Measurements from ENCODE around the gene APOOL.

The APOOL gene

GRCh38 chrX:85026170-85026569 is 22.5 kb downstream of the APOOL start:
- no peaks in the 10 kb centered on the region for H3K4me1 ChIP-seq (ENCODE audit: control extremely low read depth in 1 of 4, control insufficient read depth in 4 of 4, insufficient read depth in 4 of 4, low read length in 3 of 4)
- no peaks in the 10 kb centered on the region for H3K27me3 ChIP-seq (replicated peaks in 2 of 5; ENCODE audit: control insufficient read depth in 4 of 5, insufficient read depth in 5 of 5, low read length in 4 of 5)
- peaks cover 0 to 2% (median 0%) of the 10 kb centered on the region in 4 experiments for H3K36me3 ChIP-seq (ENCODE audit: control insufficient read depth in 4 of 4, insufficient read depth in 4 of 4, low read length in 3 of 4)
- peaks cover 0 to 5% (median 0%) of the 10 kb centered on the region in 5 experiments for H3K9me3 ChIP-seq (ENCODE audit: control extremely low read depth in 1 of 5, control insufficient read depth in 4 of 5, insufficient read depth in 2 of 5, low read depth in 1 of 5, low read length in 4 of 5)
- no peak overlapping the region for H3K4me3 ChIP-seq (ENCODE audit: control insufficient read depth in 1 of 7, extremely low read depth in 1 of 7, insufficient read depth in 4 of 7, low read depth in 2 of 7, low read length in 6 of 7)
- CTCF ChIA-PET: interaction anchor here (0.9 kb wide), 1 partner anchor 23 kb away, joined by 3 read pairs; no protein-coding TSS in a partner anchor
- DNase-seq: no peak
- H3K27ac ChIP-seq (ENCODE audit: insufficient read depth in 1 of 2, low read depth in 1 of 2, low read length in 2 of 2, poor library complexity in 1 of 2, severe bottlenecking in 2 of 2): no peak overlapping the region
- POLR2A ChIA-PET: no interaction called here

- no peak for DNase-seq
- POLR2A ChIA-PET: no interaction called here
- no peaks in the 10 kb centered on the region for H3K27me3 ChIP-seq (replicated peaks in 2 of 5; ENCODE audit: control insufficient read depth in 4 of 5, insufficient read depth in 5 of 5, low read length in 4 of 5)
- no peak overlapping the region for H3K27ac ChIP-seq (ENCODE audit: insufficient read depth in 1 of 2, low read depth in 1 of 2, low read length in 2 of 2, poor library complexity in 1 of 2, severe bottlenecking in 2 of 2)
- H3K4me3 ChIP-seq (ENCODE audit: control insufficient read depth in 1 of 7, extremely low read depth in 1 of 7, insufficient read depth in 4 of 7, low read depth in 2 of 7, low read length in 6 of 7): no peak overlapping the region
- CTCF ChIA-PET: no interaction called here
- no peaks in the 10 kb centered on the region for H3K4me1 ChIP-seq (ENCODE audit: control extremely low read depth in 1 of 4, control insufficient read depth in 4 of 4, insufficient read depth in 4 of 4, low read length in 3 of 4)
- H3K36me3 ChIP-seq (ENCODE audit: control insufficient read depth in 4 of 4, insufficient read depth in 4 of 4, low read length in 3 of 4): peaks cover 0 to 2% (median 0%) of the 10 kb centered on the region in 4 experiments
- peaks cover 0 to 4% (median 0%) of the 10 kb centered on the region in 5 experiments for H3K9me3 ChIP-seq (ENCODE audit: control extremely low read depth in 1 of 5, control insufficient read depth in 4 of 5, insufficient read depth in 2 of 5, low read depth in 1 of 5, low read length in 4 of 5)
Observed at GRCh38 chrX:85029043-85029442, 25.4 kb downstream of the APOOL start.

GRCh38 chrX:85031505-85031904 is 27.8 kb downstream of the APOOL start:
- Histone ChIP-seq H3K36me3 (ENCODE audit: control insufficient read depth in 4 of 4, insufficient read depth in 4 of 4, low read length in 3 of 4) (peaks cover 0 to 1% (median 0%) of the 10 kb centered on the region in 4 experiments), H3K27me3 (replicated peaks in 2 of 5; ENCODE audit: control insufficient read depth in 4 of 5, insufficient read depth in 5 of 5, low read length in 4 of 5) (no peaks in the 10 kb centered on the region), H3K4me3 (ENCODE audit: control insufficient read depth in 1 of 7, extremely low read depth in 1 of 7, insufficient read depth in 4 of 7, low read depth in 2 of 7, low read length in 6 of 7) (no peak overlapping the region), H3K27ac (ENCODE audit: insufficient read depth in 1 of 2, low read depth in 1 of 2, low read length in 2 of 2, poor library complexity in 1 of 2, severe bottlenecking in 2 of 2) (no peak overlapping the region), H3K9me3 (ENCODE audit: control extremely low read depth in 1 of 5, control insufficient read depth in 4 of 5, insufficient read depth in 2 of 5, low read depth in 1 of 5, low read length in 4 of 5) (peaks cover 0 to 2% (median 1%) of the 10 kb centered on the region in 5 experiments), H3K4me1 (ENCODE audit: control extremely low read depth in 1 of 4, control insufficient read depth in 4 of 4, insufficient read depth in 4 of 4, low read length in 3 of 4) (no peaks in the 10 kb centered on the region)
- POLR2A ChIA-PET: no interaction called here
- 88% methylated on average over 1 of the region's 2 CpGs for WGBS (ENCODE audit: insufficient coverage)
- CTCF ChIA-PET: no interaction called here
- DNase-seq: no peak

- no peaks in the 10 kb centered on the region for H3K27me3 ChIP-seq (replicated peaks in 2 of 5; ENCODE audit: control insufficient read depth in 4 of 5, insufficient read depth in 5 of 5, low read length in 4 of 5)
- CTCF ChIA-PET: no interaction called here
- no peak overlapping the region for H3K27ac ChIP-seq (ENCODE audit: insufficient read depth in 1 of 2, low read depth in 1 of 2, low read length in 2 of 2, poor library complexity in 1 of 2, severe bottlenecking in 2 of 2)
- H3K4me3 ChIP-seq (ENCODE audit: control insufficient read depth in 1 of 7, extremely low read depth in 1 of 7, insufficient read depth in 4 of 7, low read depth in 2 of 7, low read length in 6 of 7): no peak overlapping the region
- POLR2A ChIA-PET: no interaction called here
- DNase-seq: no peak
- no peaks in the 10 kb centered on the region for H3K4me1 ChIP-seq (ENCODE audit: control extremely low read depth in 1 of 4, control insufficient read depth in 4 of 4, insufficient read depth in 4 of 4, low read length in 3 of 4)
- 38% methylated on average over 1 of the region's 3 CpGs for WGBS (ENCODE audit: insufficient coverage)
- H3K36me3 ChIP-seq (ENCODE audit: control insufficient read depth in 4 of 4, insufficient read depth in 4 of 4, low read length in 3 of 4): no peaks in the 10 kb centered on the region
- peaks cover 0 to 8% (median 0%) of the 10 kb centered on the region in 5 experiments for H3K9me3 ChIP-seq (ENCODE audit: control extremely low read depth in 1 of 5, control insufficient read depth in 4 of 5, insufficient read depth in 2 of 5, low read depth in 1 of 5, low read length in 4 of 5)
Observed at GRCh38 chrX:85037114-85037513, 33.4 kb downstream of the APOOL start.

DNA sequence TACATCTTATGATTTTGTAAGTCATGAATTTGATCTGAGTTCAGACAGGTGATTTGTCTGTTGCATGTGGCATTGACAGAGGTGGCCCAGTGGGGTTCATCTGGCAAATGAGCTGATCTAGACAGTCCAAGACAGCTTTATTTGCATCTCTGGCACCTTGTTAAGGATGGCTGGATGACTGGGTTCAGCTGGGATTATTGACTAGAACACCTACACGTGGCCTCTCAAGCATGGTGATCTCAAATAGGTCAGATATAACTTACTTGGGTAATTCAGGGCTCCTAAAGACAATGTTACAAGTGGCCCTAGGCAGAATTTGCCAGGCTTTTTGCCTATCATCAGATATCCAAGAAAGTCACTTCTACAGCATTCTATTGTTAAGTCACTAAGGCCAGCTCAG is 48.0 kb downstream of the APOOL start:
- Histone ChIP-seq H3K4me1 (ENCODE audit: control extremely low read depth in 1 of 4, control insufficient read depth in 4 of 4, insufficient read depth in 4 of 4, low read length in 3 of 4) (no peaks in the 10 kb centered on the region), H3K36me3 (ENCODE audit: control insufficient read depth in 4 of 4, insufficient read depth in 4 of 4, low read length in 3 of 4) (no peaks in the 10 kb centered on the region), H3K27ac (ENCODE audit: insufficient read depth in 1 of 2, low read depth in 1 of 2, low read length in 2 of 2, poor library complexity in 1 of 2, severe bottlenecking in 2 of 2) (no peak overlapping the region), H3K27me3 (replicated peaks in 2 of 5; ENCODE audit: control insufficient read depth in 4 of 5, insufficient read depth in 5 of 5, low read length in 4 of 5) (no peaks in the 10 kb centered on the region), H3K4me3 (ENCODE audit: control insufficient read depth in 1 of 7, extremely low read depth in 1 of 7, insufficient read depth in 4 of 7, low read depth in 2 of 7, low read length in 6 of 7) (no peak overlapping the region), H3K9me3 (ENCODE audit: control extremely low read depth in 1 of 5, control insufficient read depth in 4 of 5, insufficient read depth in 2 of 5, low read depth in 1 of 5, low read length in 4 of 5) (no peaks in the 10 kb centered on the region)
- ChIA-PET CTCF (no interaction called here), POLR2A (no interaction called here)
- 40% methylated on average over 1 of the region's 1 CpG for whole genome bisulfite sequencing (ENCODE audit: insufficient coverage)
- no peak for DNase-seq

DNA sequence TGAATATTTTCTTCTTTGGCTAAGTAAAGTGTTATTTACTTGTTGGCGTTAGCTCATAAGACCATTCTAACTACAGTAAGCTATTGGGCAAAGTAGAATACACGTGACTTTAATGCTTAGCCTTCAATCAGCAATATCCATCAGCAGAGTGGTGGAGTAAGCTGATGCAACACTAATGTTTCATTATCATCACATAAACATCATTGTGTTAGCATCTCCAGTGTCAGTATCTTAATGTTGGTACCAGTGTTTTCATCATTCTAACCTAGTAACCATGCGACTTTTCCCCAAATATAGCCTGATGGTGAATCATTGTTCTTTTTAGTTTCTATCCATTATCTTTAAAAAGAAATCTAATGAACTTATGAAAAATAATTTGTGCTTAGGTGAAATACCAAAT is 48.5 kb downstream of the APOOL start:
- H3K4me3 ChIP-seq (ENCODE audit: control insufficient read depth in 1 of 7, extremely low read depth in 1 of 7, insufficient read depth in 4 of 7, low read depth in 2 of 7, low read length in 6 of 7): no peak overlapping the region
- no peak for DNase-seq
- H3K27ac ChIP-seq (ENCODE audit: insufficient read depth in 1 of 2, low read depth in 1 of 2, low read length in 2 of 2, poor library complexity in 1 of 2, severe bottlenecking in 2 of 2): no peak overlapping the region
- no peaks in the 10 kb centered on the region for H3K4me1 ChIP-seq (ENCODE audit: control extremely low read depth in 1 of 4, control insufficient read depth in 4 of 4, insufficient read depth in 4 of 4, low read length in 3 of 4)
- POLR2A ChIA-PET: no interaction called here
- H3K36me3 ChIP-seq (ENCODE audit: control insufficient read depth in 4 of 4, insufficient read depth in 4 of 4, low read length in 3 of 4): no peaks in the 10 kb centered on the region
- CTCF ChIA-PET: no interaction called here
- 60% methylated on average over 1 of the region's 3 CpGs for WGBS (ENCODE audit: insufficient coverage)
- H3K27me3 ChIP-seq (replicated peaks in 2 of 5; ENCODE audit: control insufficient read depth in 4 of 5, insufficient read depth in 5 of 5, low read length in 4 of 5): no peaks in the 10 kb centered on the region
- no peaks in the 10 kb centered on the region for H3K9me3 ChIP-seq (ENCODE audit: control extremely low read depth in 1 of 5, control insufficient read depth in 4 of 5, insufficient read depth in 2 of 5, low read depth in 1 of 5, low read length in 4 of 5)

GRCh38 chrX:85052636-85053343 is 49.1 kb downstream of the APOOL start:
- Histone ChIP-seq H3K4me1 (ENCODE audit: control extremely low read depth in 1 of 4, control insufficient read depth in 4 of 4, insufficient read depth in 4 of 4, low read length in 3 of 4) (no peaks in the 10 kb centered on the region), H3K27ac (ENCODE audit: insufficient read depth in 1 of 2, low read depth in 1 of 2, low read length in 2 of 2, poor library complexity in 1 of 2, severe bottlenecking in 2 of 2) (no peak overlapping the region), H3K27me3 (replicated peaks in 2 of 5; ENCODE audit: control insufficient read depth in 4 of 5, insufficient read depth in 5 of 5, low read length in 4 of 5) (no peaks in the 10 kb centered on the region), H3K9me3 (ENCODE audit: control extremely low read depth in 1 of 5, control insufficient read depth in 4 of 5, insufficient read depth in 2 of 5, low read depth in 1 of 5, low read length in 4 of 5) (no peaks in the 10 kb centered on the region), H3K4me3 (ENCODE audit: control insufficient read depth in 1 of 7, extremely low read depth in 1 of 7, insufficient read depth in 4 of 7, low read depth in 2 of 7, low read length in 6 of 7) (no peak overlapping the region), H3K36me3 (ENCODE audit: control insufficient read depth in 4 of 4, insufficient read depth in 4 of 4, low read length in 3 of 4) (no peaks in the 10 kb centered on the region)
- POLR2A ChIA-PET: no interaction called here
- CTCF ChIA-PET: interaction anchor here (0.9 to 1.2 kb wide), 2 partner anchors 10 to 324 kb away, joined by 3 read pairs; no protein-coding TSS in a partner anchor
- DNase-seq: peak; percentile 7 to 36 (median 21)
- 20% methylated on average over 1 of the region's 2 CpGs for WGBS (ENCODE audit: insufficient coverage)

Measured in common myeloid progenitor, CD34-positive (primary cell).